ENCODE results near the gene DSE. TPM values are rescaled to one million over a fixed set of nuclear protein-coding genes. Genes with fewer than 3 reads are reported as not detected.
A peak's percentile ranks its signal among the peaks of the same experiment; 100 is the strongest.
"Not testable (repeated sequence)": the region's sequence is repeated elsewhere in the genome, so short reads cannot be mapped to it uniquely, and the experiment has no call there.

Gene DSE
- total RNA-seq = 10 to 100 TPM in 1 of 2 donors, 1 to 10 TPM in 1; 8.5 to 15.1 TPM

- peak; percentile 83 to 85 for ATAC-seq (replicated peaks in 1 of 2)
- H3K36me3 Mint-ChIP-seq (ENCODE audit: insufficient read depth in 2 of 2) = no peaks in the 10 kb centered on the region
- peak within 1 kb of the TSS; percentile 79 for H3K27ac Mint-ChIP-seq
Measured at GRCh38 chr6:116370760-116371119, at the start of gene DSE. Gene DSE (plus strand): TSS chr6:116370947. CDS start chr6:116399251, 28,304 bp downstream.

GRCh38 chr6:116321933-116322332 is 48.8 kb upstream of the DSE start:
- not testable (repeated sequence) for ATAC-seq (replicated peaks in 1 of 2); H3K4me1 Mint-ChIP-seq (ENCODE audit: low read depth); H3K36me3 Mint-ChIP-seq (ENCODE audit: insufficient read depth in 2 of 2); H3K4me3 Mint-ChIP-seq; H3K9me3 Mint-ChIP-seq; H3K27ac Mint-ChIP-seq; H3K27me3 Mint-ChIP-seq (ENCODE audit: low read depth); DNase-seq

More at GRCh38 chr6:116370760-116371119, at the start of gene DSE:
- Mint-ChIP-seq H3K27me3 (ENCODE audit: low read depth) (peaks cover 14% of the 10 kb centered on the region), H3K4me3 (peak within 1 kb of the TSS; percentile 83 to 89), H3K9me3 (no peaks in the 10 kb centered on the region), H3K4me1 (ENCODE audit: low read depth) (peaks cover 9% of the 10 kb centered on the region)
- peak; percentile 71 to 72 for DNase-seq

GRCh38 chr6:116323863-116324262 is 46.9 kb upstream of the DSE start:
- Mint-ChIP-seq H3K4me3 (no peak overlapping the region), H3K4me1 (ENCODE audit: low read depth) (no peaks in the 10 kb centered on the region), H3K36me3 (ENCODE audit: insufficient read depth in 2 of 2) (no peaks in the 10 kb centered on the region), H3K9me3 (no peaks in the 10 kb centered on the region), H3K27me3 (ENCODE audit: low read depth) (no peaks in the 10 kb centered on the region), H3K27ac (no peak overlapping the region)
- DNase-seq (no peak), ATAC-seq (replicated peaks in 1 of 2) (no peak)

- H3K4me3 Mint-ChIP-seq; DNase-seq; H3K27me3 Mint-ChIP-seq (ENCODE audit: low read depth); H3K4me1 Mint-ChIP-seq (ENCODE audit: low read depth); H3K9me3 Mint-ChIP-seq; ATAC-seq (replicated peaks in 1 of 2); H3K27ac Mint-ChIP-seq; H3K36me3 Mint-ChIP-seq (ENCODE audit: insufficient read depth in 2 of 2): not testable (repeated sequence)
Measured at GRCh38 chr6:116325634-116326132, 45.1 kb upstream of the DSE start.

- Mint-ChIP-seq H3K9me3 (no peaks in the 10 kb centered on the region), H3K36me3 (ENCODE audit: insufficient read depth in 2 of 2) (no peaks in the 10 kb centered on the region), H3K27ac (no peak overlapping the region), H3K27me3 (ENCODE audit: low read depth) (no peaks in the 10 kb centered on the region), H3K4me3 (no peak overlapping the region), H3K4me1 (ENCODE audit: low read depth) (no peaks in the 10 kb centered on the region)
- DNase-seq = no peak
- ATAC-seq (replicated peaks in 1 of 2) = no peak
Measured at GRCh38 chr6:116326181-116326671, 44.5 kb upstream of the DSE start.

- no peak overlapping the region for H3K4me3 Mint-ChIP-seq
- H3K36me3 Mint-ChIP-seq (ENCODE audit: insufficient read depth in 2 of 2) = no peaks in the 10 kb centered on the region
- H3K4me1 Mint-ChIP-seq (ENCODE audit: low read depth) = no peaks in the 10 kb centered on the region
- DNase-seq = no peak
- no peak overlapping the region for H3K27ac Mint-ChIP-seq
- ATAC-seq (replicated peaks in 1 of 2) = no peak
- no peaks in the 10 kb centered on the region for H3K27me3 Mint-ChIP-seq (ENCODE audit: low read depth)
- no peaks in the 10 kb centered on the region for H3K9me3 Mint-ChIP-seq
Measured at GRCh38 chr6:116326996-116327395, 43.8 kb upstream of the DSE start.

GRCh38 chr6:116327803-116328527 is 42.8 kb upstream of the DSE start:
- no peaks in the 10 kb centered on the region for H3K4me1 Mint-ChIP-seq (ENCODE audit: low read depth)
- H3K27ac Mint-ChIP-seq = no peak overlapping the region
- no peak for ATAC-seq (replicated peaks in 1 of 2)
- H3K36me3 Mint-ChIP-seq (ENCODE audit: insufficient read depth in 2 of 2) = no peaks in the 10 kb centered on the region
- DNase-seq = no peak
- H3K27me3 Mint-ChIP-seq (ENCODE audit: low read depth) = no peaks in the 10 kb centered on the region
- H3K4me3 Mint-ChIP-seq = no peak overlapping the region
- H3K9me3 Mint-ChIP-seq = no peaks in the 10 kb centered on the region

GRCh38 chr6:116328528-116328903 is 42.2 kb upstream of the DSE start:
- H3K4me3 Mint-ChIP-seq = no peak overlapping the region
- DNase-seq = no peak
- no peak for ATAC-seq (replicated peaks in 1 of 2)
- H3K27ac Mint-ChIP-seq = no peak overlapping the region
- peaks cover 0 to 2% of the 10 kb centered on the region in 2 donors for H3K9me3 Mint-ChIP-seq
- H3K4me1 Mint-ChIP-seq (ENCODE audit: low read depth) = no peaks in the 10 kb centered on the region
- H3K27me3 Mint-ChIP-seq (ENCODE audit: low read depth) = no peaks in the 10 kb centered on the region
- peaks cover 0 to 1% of the 10 kb centered on the region in 2 donors for H3K36me3 Mint-ChIP-seq (ENCODE audit: insufficient read depth in 2 of 2)

GRCh38 chr6:116329156-116329555 is 41.6 kb upstream of the DSE start:
- no peak for ATAC-seq (replicated peaks in 1 of 2)
- peaks cover 0 to 1% of the 10 kb centered on the region in 2 donors for H3K36me3 Mint-ChIP-seq (ENCODE audit: insufficient read depth in 2 of 2)
- no peaks in the 10 kb centered on the region for H3K27me3 Mint-ChIP-seq (ENCODE audit: low read depth)
- H3K4me3 Mint-ChIP-seq = no peak overlapping the region
- no peak for DNase-seq
- H3K27ac Mint-ChIP-seq = no peak overlapping the region
- no peaks in the 10 kb centered on the region for H3K4me1 Mint-ChIP-seq (ENCODE audit: low read depth)
- peaks cover 0 to 2% of the 10 kb centered on the region in 2 donors for H3K9me3 Mint-ChIP-seq

- Mint-ChIP-seq H3K9me3 (peaks cover 0 to 2% of the 10 kb centered on the region in 2 donors), H3K4me3 (no peak overlapping the region), H3K27me3 (ENCODE audit: low read depth) (no peaks in the 10 kb centered on the region), H3K27ac (no peak overlapping the region), H3K4me1 (ENCODE audit: low read depth) (no peaks in the 10 kb centered on the region), H3K36me3 (ENCODE audit: insufficient read depth in 2 of 2) (peaks cover 0 to 1% of the 10 kb centered on the region in 2 donors)
- no peak for DNase-seq
- ATAC-seq (replicated peaks in 1 of 2) = no peak
Measured at GRCh38 chr6:116330511-116330910, 40.2 kb upstream of the DSE start.

- peaks cover 0 to 1% of the 10 kb centered on the region in 2 donors for H3K36me3 Mint-ChIP-seq (ENCODE audit: insufficient read depth in 2 of 2)
- no peaks in the 10 kb centered on the region for H3K27me3 Mint-ChIP-seq (ENCODE audit: low read depth)
- no peak overlapping the region for H3K27ac Mint-ChIP-seq
- no peaks in the 10 kb centered on the region for H3K4me1 Mint-ChIP-seq (ENCODE audit: low read depth)
- H3K4me3 Mint-ChIP-seq = no peak overlapping the region
- ATAC-seq (replicated peaks in 1 of 2) (no peak), DNase-seq (no peak)
- H3K9me3 Mint-ChIP-seq = peaks cover 0 to 2% of the 10 kb centered on the region in 2 donors
Measured at GRCh38 chr6:116332096-116332495, 38.7 kb upstream of the DSE start.

- H3K36me3 Mint-ChIP-seq (ENCODE audit: insufficient read depth in 2 of 2); H3K4me3 Mint-ChIP-seq; ATAC-seq (replicated peaks in 1 of 2); H3K27ac Mint-ChIP-seq; H3K9me3 Mint-ChIP-seq; DNase-seq; H3K4me1 Mint-ChIP-seq (ENCODE audit: low read depth); H3K27me3 Mint-ChIP-seq (ENCODE audit: low read depth): not testable (repeated sequence)
Measured at GRCh38 chr6:116334638-116335409, 35.9 kb upstream of the DSE start.

GRCh38 chr6:116335612-116336215 is 35.0 kb upstream of the DSE start:
- ATAC-seq (replicated peaks in 1 of 2) = no peak
- peaks cover 0 to 3% of the 10 kb centered on the region in 2 donors for H3K36me3 Mint-ChIP-seq (ENCODE audit: insufficient read depth in 2 of 2)
- no peaks in the 10 kb centered on the region for H3K4me1 Mint-ChIP-seq (ENCODE audit: low read depth)
- H3K27ac Mint-ChIP-seq = no peak overlapping the region
- no peaks in the 10 kb centered on the region for H3K27me3 Mint-ChIP-seq (ENCODE audit: low read depth)
- DNase-seq = no peak
- H3K4me3 Mint-ChIP-seq = no peak overlapping the region
- peaks cover 0 to 4% of the 10 kb centered on the region in 2 donors for H3K9me3 Mint-ChIP-seq
